Right lobe of liver (tissue), 6 donors: ENCODE results near the gene UNC119B. TPM values are rescaled to one million over a fixed set of nuclear protein-coding genes. Genes with fewer than 3 reads are reported as not detected.
A peak's percentile ranks its signal among the peaks of the same experiment; 100 is the strongest.

Experiments
- ATAC-seq, 4 donors: fragments of 200-7000 bp; cut with Tn5 transposase; one replicate each; pipeline ENCODE4 v1.9.1; 2020; ENCODE audit warnings: mild to moderate bottlenecking in 4 of 4, moderate library complexity in 4 of 4
- DNase-seq, 3 donors: peaks; one replicate each; pipeline ENCODE4 v3.0.0-alpha.2; 2020
- H3K27ac ChIP-seq, 3 donors: fragments of 200-600 bp; one replicate each; pipeline ENCODE4 v1.8.0; 2022
- H3K27me3 ChIP-seq, 2 donors: fragments of 200-600 bp; one replicate each; pipeline ENCODE4 v1.8.0; 2022
- H3K36me3 ChIP-seq, 4 donors: fragments of 200-600 bp; sonication (generic) in 1 of 4; one replicate each; pipeline versions ENCODE4 v1.5.1 to v1.8.0; 2017 to 2022; ENCODE audit warnings: control low read depth in 1 of 4
- H3K4me1 ChIP-seq, 4 donors: fragments of 200-600 bp; sonication (generic) in 1 of 4; one replicate each; pipeline versions ENCODE4 v1.5.1 to v1.8.0; 2017 to 2022; ENCODE audit warnings: control low read depth in 1 of 4
- H3K4me3 ChIP-seq, 3 donors: fragments of 200-600 bp; one replicate each; pipeline ENCODE4 v1.8.0; 2022
- H3K9me3 ChIP-seq, 4 donors: fragments of 200-600 bp; sonication (generic) in 1 of 4; one replicate each; pipeline versions ENCODE4 v1.5.1 to v1.8.0; 2017 to 2022; ENCODE audit warnings: control low read depth in 1 of 4
- CTCF ChIP-seq, 4 donors: fragments of 200-600 bp in 3 of 4; fragments of 450-650 bp in 1 of 4; IDR thresholded peaks; one replicate each; pipeline versions ENCODE4 v1.5.1 to v1.8.0; 2016 to 2022; ENCODE audit warnings: antibody characterized with exemption in 4 of 4, mild to moderate bottlenecking in 2 of 4
- POLR2A ChIP-seq: fragments of 450-650 bp; IDR thresholded peaks from one replicate; pipeline ENCODE4 v1.6.1; 2017; ENCODE audit warnings: antibody characterized with exemption, mild to moderate bottlenecking
- WGBS: methylation state at CpG from one replicate; pipeline ENCODE4 v1.1.6; 2018; ENCODE audit warnings: low coverage, low lambda C conversion rate; ENCODE audit not compliant: insufficient coverage; ENCODE audit errors: missing lambda C conversion rate; 5-methylcytosine and 5-hydroxymethylcytosine counted together
- intact Hi-C, 2 donors: fragments of 100-400 bp; cut with DNase I; formaldehyde crosslinking; loops; one replicate each; pipeline versions ENCODE4 v1.11.2 to v1.14.1; 2022
- total RNA-seq, 6 experiments: library from RNA; depleted of rRNA in 2 of 6; stranded (reverse); fragments of >200 nt in 2 of 6; fragmentation: NEBNext Ultra II Directional in 3 of 6; extraction: Animal tissue kit (Norgen Biotek cat#: 25700) in 3 of 6; gene quantifications; one replicate each; pipeline versions ENCODE4 v1.1.0 to v1.2.4, GENCODE V29; 2016 to 2023
- donor health status: DM: no; HTN: yes; CAD: no.
- donor health status: DM: no; HTN: no; CAD: no.
- donor health status: DM: no; HTN: no; CAD: no.
- donor health status: DM: no; HTN: yes; CAD: no.
- donor health status: DM: no; HTN: yes; CAD: no.

UNC119B gene
- total RNA-seq, 6 experiments from 2014 or later, result 4.7 to 10.2 (median 6.6) TPM

- no peak for DNase-seq
- H3K27ac ChIP-seq, result no peak overlapping the region
- no peak overlapping the region for H3K4me3 ChIP-seq
- no peaks in the 10 kb centered on the region for H3K27me3 ChIP-seq
- H3K36me3 ChIP-seq, result no peaks in the 10 kb centered on the region
- intact Hi-C loops, result no loop called here
- H3K4me1 ChIP-seq, result no peaks in the 10 kb centered on the region
- peak in 3 of 4 donors; percentile 12 to 28 (median 15) for ATAC-seq
- TF ChIP-seq POLR2A (no peak), CTCF (IDR thresholded peaks at IDR 0.05) (no peak)
- 35% methylated on average over 4 of the region's 5 CpGs for WGBS
- no peaks in the 10 kb centered on the region for H3K9me3 ChIP-seq
Observed at GRCh38 chr12:120680165-120680738, 30.0 kb upstream of the UNC119B start.

- Histone ChIP-seq H3K27me3 (no peaks in the 10 kb centered on the region), H3K27ac (no peak overlapping the region), H3K4me1 (peaks cover 0 to 13% (median 1%) of the 10 kb centered on the region in 4 donors), H3K9me3 (no peaks in the 10 kb centered on the region), H3K4me3 (no peak overlapping the region), H3K36me3 (no peaks in the 10 kb centered on the region)
- WGBS, result 49% methylated on average over 8 of the region's 8 CpGs
- no peak for ATAC-seq
- DNase-seq, result no peak
- intact Hi-C loops, result no loop called here
- TF ChIP-seq POLR2A, result no peak
- TF ChIP-seq CTCF (IDR thresholded peaks at IDR 0.05), result no peak
Observed at GRCh38 chr12:120684523-120684932, 25.7 kb upstream of the UNC119B start.

GRCh38 chr12:120685522-120685921, 24.7 kb upstream of the UNC119B start:
- TF ChIP-seq CTCF (IDR thresholded peaks at IDR 0.05) (no peak), POLR2A (no peak)
- H3K27me3 ChIP-seq, result no peaks in the 10 kb centered on the region
- H3K36me3 ChIP-seq, result no peaks in the 10 kb centered on the region
- no peak overlapping the region for H3K27ac ChIP-seq
- no peak overlapping the region for H3K4me3 ChIP-seq
- intact Hi-C loops, result no loop called here
- H3K4me1 ChIP-seq, result peaks cover 0 to 23% (median 6%) of the 10 kb centered on the region in 4 donors
- DNase-seq (no peak), ATAC-seq (no peak)
- H3K9me3 ChIP-seq, result no peaks in the 10 kb centered on the region
- WGBS, result 56% methylated on average over 3 of the region's 3 CpGs

- H3K36me3 ChIP-seq, result no peaks in the 10 kb centered on the region
- intact Hi-C loops, result no loop called here
- ATAC-seq (peak; percentile 81 to 90 (median 85)), DNase-seq (peak; percentile 99 to 100 (median 99))
- H3K27me3 ChIP-seq, result no peaks in the 10 kb centered on the region
- under 1% methylated on average over 24 of the region's 46 CpGs for WGBS
- peak overlapping the region; percentile 53 to 95 (median 87) for H3K27ac ChIP-seq
- H3K9me3 ChIP-seq, result no peaks in the 10 kb centered on the region
- TF ChIP-seq CTCF (IDR thresholded peaks at IDR 0.05) (no peak), POLR2A (peak; percentile 75)
- H3K4me1 ChIP-seq, result peaks cover 0 to 30% (median 9%) of the 10 kb centered on the region in 4 donors
- H3K4me3 ChIP-seq, result peak overlapping the region; percentile 96 to 99 (median 99)
Observed at GRCh38 chr12:120686151-120686689, 24.0 kb upstream of the UNC119B start.
